Fibroblast of skin of abdomen (primary cell): ENCODE measurements around the gene ACP3.
"Not testable (repeated sequence)": the region's sequence is repeated elsewhere in the genome, so short reads cannot be mapped to it uniquely, and the experiment has no call there.

ENCODE experiments used
- DNase-seq: peaks from one replicate; pipeline ENCODE4 v3.0.0-alpha.2; 2013

ACP3 gene

DNA sequence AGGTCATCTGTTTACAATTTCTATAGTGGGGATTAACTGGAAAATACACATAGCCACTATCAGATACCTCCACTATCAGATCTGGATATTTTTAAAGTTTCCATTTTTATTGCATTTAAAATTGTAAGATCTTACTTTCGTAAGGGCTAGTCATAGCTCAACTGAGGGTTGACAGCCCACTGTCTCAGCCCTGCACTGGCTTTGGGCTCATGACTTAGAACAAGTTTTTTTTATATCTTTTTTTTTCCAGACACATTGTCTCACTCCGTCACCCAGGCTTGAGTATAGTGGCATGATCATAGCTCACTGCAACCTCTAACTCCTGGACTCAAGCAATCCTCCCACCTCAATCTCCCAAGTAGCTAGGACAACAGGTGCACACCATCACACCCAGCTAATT lies 51.3 kb downstream of the ACP3 start:
- DNase-seq, result no peak

- no peak for DNase-seq
Measured at GRCh38 chr3:132368962-132369361, 51.8 kb downstream of the ACP3 start.

DNA sequence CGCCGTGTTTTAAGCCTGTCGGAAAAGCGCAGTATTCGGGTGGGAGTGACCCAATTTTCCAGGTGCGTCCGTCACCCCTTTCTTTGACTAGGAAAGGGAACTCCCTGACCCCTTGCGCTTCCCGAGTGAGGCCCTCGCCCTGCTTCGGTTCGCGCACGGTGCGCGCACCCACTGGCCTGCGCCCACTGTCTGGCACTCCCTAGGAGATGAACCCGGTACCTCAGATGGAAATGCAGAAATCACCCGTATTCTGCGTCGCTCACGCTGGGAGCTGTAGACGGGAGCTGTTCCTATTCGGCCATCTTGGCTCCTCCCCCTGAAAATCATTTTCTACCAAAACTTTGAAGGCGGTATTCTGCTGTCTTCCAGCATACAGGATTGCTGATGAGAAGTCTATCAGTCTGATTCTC lies 59.7 kb downstream of the ACP3 start:
- not testable (repeated sequence) for DNase-seq

GRCh38 chr3:132378048-132378762 lies 61.0 kb downstream of the ACP3 start:
- DNase-seq, result no peak

DNA sequence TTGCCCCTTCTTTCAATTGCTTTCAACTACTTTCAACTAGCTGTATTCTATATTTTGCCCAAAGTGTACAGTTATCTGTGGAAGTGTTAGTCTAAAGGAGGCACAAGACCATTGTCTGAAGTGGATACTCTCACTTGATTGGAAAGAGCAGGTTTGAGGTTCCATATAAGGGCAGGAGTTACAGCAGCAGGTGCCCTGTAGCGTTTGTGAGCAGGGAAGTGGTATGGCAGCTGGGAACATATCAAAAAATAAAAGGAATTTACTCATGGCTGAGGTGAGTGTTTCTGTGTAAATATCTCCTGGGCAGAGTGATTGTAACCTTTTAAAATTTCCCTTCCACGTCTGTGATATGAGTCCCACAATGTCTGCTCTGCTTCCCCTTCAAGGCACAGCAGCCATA lies 61.6 kb downstream of the ACP3 start:
- DNase-seq, result no peak

- DNase-seq, result peak; percentile 13
Measured at GRCh38 chr3:132380920-132381319, 63.7 kb downstream of the ACP3 start.

GRCh38 chr3:132381348-132381944 lies 64.2 kb downstream of the ACP3 start:
- no peak for DNase-seq

DNA sequence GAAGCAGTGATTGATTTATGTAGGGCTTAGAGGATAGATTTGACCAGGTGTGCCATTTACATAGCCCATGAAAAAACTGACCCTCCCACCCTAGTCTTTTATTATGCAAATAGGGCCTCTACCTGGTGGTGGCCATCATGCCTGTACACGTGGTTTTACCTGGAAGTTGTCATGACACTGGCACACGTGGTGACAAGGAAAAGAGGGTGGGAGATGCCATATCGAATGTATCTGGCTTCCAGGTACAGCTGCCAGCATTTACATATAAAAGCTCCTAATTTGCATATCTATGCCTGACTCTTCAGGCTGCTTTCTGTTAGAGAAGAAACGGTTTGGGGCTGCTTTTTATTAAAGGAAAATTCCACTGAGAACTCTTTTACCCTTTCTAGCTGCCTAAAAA lies 65.1 kb downstream of the ACP3 start:
- no peak for DNase-seq

DNA sequence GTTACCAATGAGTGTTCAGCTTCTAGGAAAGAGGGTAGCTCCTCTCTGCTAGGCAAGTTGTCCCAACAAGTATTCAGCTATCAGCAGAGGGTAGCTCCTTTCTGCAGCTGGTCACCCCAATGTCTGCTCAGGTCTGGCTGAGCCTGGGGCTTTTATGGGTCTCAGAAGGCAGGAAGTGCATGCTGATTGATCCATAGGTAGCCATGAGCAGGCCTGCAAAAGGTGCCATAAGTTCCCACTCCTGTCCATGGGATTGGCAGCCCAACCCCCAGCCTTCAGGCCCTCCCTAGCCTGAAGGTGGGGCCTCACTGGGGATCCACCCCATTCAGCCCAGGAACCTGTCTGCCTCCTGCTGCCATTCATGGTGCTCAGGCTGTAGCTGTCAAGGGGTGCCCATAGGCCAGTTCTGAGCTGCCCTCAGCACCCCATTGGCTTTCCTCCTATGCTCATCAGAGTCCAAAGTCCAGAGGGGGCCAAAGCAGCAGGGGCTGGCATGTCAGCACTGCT lies 65.5 kb downstream of the ACP3 start:
- DNase-seq, result no peak

DNA sequence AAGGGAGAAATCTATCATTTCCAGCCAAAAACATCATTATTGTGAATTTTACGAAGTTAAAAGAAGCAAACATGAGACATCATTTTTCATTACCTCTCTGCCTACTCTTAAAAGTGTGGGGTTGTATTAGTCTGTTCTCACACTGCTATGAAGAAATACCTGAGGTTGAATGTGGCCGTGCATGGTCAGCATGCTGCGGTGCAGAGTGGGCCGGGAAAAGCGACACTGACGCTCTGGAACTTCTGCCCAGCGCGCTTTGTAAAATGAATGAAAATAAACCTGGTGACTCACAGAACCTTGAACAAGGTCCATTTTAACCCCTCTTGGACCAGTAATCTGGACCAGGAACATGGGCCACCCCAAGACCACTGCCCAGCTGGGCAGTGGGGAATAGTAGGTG lies 69.1 kb downstream of the ACP3 start:
- no peak for DNase-seq

- not testable (repeated sequence) for DNase-seq
Measured at GRCh38 chr3:132392675-132393074, 75.5 kb downstream of the ACP3 start.

GRCh38 chr3:132394320-132394719 lies 77.1 kb downstream of the ACP3 start:
- peak; percentile 72 for DNase-seq

DNA sequence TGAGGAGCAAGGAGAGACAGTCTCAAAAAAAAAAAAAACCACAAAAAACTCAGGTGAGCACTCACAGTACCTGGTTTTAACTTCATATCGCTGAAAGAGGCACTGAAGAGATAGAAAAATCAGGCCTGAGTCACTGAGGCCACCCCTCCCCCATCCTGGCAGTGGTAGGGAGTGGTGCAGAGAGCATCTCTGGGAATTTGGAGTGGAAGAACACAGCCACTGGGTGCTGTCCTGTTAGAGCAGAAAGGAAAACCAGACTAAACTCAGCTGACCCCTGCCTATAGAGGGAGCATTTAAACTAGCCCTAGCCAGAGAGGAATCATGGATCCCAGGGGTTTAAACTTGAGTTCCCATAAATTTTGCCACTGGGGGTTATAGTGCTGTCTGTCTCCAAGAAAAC lies 77.9 kb downstream of the ACP3 start:
- DNase-seq, result no peak

- DNase-seq, result no peak
Measured at GRCh38 chr3:132396255-132396654, 79.0 kb downstream of the ACP3 start.

- DNase-seq, result not testable (repeated sequence)
Measured at GRCh38 chr3:132396776-132397175, 79.6 kb downstream of the ACP3 start.

GRCh38 chr3:132399054-132399929 lies 82.1 kb downstream of the ACP3 start:
- peak; percentile 50 for DNase-seq

GRCh38 chr3:132401255-132401654 lies 84.0 kb downstream of the ACP3 start:
- no peak for DNase-seq

GRCh38 chr3:132404276-132404675 lies 87.1 kb downstream of the ACP3 start:
- no peak for DNase-seq

GRCh38 chr3:132405188-132405587 lies 88.0 kb downstream of the ACP3 start:
- DNase-seq, result no peak

DNA sequence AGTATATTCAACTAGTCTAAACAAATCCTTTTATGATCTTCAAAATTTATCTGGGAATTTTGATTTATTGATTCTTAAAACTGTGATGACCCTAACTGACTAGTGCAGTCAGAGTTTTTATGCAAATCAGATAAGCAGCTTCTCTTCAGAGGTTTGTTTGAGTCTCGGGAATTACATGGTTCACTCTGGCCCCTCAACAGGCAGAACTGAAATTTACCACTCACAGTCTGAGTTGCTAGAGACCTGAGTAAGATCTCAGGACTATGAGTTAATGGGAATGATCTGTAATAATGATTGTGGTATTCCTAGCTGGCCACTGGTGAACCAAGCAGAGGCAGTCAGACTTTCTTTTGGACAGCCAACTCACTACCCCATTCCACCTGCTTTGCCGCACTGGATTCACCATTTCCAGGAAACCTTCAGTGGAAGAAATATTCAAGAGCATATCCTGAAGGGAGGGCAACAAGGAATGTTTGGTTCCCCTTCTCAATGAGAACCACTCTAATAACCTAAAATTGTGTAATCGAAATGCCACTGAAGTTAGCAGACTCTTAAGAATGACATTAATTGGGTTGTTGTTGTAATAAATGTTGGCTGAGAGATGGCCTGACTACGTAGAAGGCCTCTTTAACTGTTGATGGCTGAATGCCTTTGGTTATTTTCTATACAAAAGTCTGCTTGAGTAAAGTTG lies 88.5 kb downstream of the ACP3 start:
- DNase-seq, result no peak

DNA sequence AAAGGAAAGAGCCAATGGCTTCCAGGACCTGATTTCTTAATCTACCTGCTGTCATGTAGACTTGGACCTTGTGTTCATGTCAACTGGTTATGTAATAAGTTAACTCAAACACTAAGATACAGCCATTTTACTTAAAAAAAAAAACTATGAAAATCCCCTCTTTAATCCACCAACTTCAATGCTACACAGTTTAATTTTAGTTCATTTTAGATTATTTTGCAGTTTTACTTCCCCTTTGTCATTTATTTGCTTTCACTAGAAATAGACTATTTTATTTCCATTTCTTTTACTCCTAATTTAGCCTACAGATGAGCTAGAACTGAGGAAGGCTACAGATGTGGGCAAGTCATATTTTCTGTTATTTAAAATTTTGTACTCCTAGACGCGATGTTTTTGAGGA lies 89.4 kb downstream of the ACP3 start:
- DNase-seq, result no peak

- DNase-seq, result no peak
Measured at GRCh38 chr3:132407025-132407424, 89.8 kb downstream of the ACP3 start.
